Hypothalamus (tissue), 51 donors: ENCODE results near the gene TJP3.
A peak's percentile ranks its signal among the peaks of the same experiment; 100 is the strongest.

ENCODE experiments used
- DNase-seq, 51 donors: peaks; one replicate each; lab custom pipeline; 2025; lab: John Stamatoyannopoulos, UW

The TJP3 gene

DNA sequence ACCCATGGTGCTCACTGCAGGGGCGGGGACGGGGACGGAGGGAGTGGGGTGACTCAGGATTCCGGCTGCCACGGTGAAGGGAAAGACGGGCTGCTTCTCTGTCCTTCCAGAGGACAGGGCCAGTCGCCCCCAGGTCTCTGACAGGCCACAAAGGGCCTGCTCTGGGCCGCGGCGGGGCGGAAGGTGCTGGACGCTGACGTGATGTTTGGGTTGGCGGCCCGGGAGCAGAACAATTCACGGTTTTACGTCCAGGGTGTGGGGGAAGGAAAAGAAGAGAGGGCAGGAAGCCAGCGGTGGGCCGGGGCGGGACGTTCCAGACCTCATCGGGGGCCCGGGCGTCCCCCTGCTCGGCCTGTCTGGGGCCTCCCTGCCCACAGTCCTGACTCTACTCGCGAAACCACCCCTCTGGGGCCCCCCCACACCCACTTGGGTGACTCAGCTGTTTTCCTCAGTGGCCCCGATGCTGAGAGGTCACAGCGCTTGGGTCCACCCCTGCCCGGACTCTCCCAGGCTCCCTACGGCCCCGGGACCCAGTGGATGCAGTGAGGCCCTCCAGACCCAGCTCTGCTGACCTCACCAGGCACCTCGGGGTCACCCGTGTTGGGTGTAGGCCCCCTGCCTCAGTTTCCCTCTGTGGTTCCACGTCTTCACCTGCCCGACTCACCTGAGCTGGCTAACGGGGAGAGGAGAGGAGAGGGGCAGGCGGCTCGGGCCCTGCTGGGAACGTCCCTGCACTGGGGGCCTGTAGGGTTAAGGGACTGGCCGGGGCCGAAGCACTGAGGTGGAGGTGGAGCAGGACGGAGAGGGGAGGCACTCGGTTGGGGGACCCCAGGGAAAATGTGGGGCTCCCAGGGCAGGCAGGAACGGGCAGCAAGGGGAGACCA lies 37.1 kb upstream of the TJP3 start:
- peak in 2 of 51 donors; percentile 8 to 10 for DNase-seq

DNA sequence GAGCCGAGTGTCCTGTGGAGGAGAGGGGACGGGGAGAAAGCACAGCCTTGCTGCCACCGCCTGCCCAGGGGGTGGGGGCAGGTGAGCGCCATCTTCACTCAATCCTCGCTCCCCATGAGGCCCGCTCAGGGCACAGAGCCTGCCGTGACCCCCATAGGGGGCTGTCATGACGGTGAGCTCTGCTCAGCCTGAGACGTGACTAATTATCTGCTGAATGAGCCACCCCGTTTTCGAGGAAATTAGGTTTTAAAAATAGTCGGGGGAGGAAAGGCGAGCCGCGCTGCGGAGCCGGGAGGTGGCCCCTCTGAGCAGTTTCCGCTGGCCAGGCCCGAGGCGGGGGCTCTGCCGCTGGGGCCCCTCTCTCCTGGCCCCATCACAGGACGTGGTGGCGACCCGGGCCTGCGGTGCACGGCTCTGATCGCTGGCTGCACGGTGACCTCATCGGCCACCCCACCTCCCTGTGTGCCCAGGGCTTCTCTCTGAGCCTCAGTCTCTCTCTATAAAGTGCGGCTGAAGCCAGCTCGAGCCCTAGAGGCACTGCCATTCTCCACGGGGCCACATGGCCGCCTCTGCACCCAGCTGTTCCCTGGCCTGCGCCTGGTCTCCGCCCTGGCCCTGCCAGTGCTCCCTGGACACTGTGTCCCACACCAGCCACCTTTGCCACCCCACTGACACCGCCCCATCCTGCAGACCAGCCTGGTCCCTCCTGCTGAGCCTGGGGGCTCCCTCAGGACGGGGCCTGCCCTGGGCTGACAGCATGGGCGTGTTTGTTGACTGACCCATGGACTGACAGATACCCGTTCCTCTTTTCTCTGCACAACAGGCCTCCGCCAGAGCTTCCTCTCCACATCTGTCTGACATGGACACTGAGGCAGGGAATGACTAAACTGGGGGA lies 36.3 kb upstream of the TJP3 start:
- DNase-seq = peak in 1 of 51 donors; percentile 9

DNA sequence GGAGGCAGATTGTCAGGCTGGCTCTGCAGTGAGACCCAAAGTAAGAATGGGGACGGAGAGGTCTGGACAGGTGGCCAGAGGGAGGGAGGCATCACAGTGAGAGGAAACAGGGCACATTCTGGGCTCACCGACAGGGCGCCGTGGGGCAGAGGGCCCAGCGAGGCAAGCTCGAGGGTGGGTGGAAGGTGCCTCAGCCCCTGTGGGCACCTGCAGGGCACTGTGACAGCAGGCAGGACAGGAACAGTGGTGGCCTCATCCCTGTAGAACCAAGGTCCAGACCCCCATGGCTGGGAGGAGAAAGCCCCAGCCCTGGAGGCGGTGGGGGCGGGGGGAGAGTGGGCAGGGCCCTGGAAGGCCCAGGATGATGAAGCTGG lies 35.6 kb upstream of the TJP3 start:
- DNase-seq = no peak

DNA sequence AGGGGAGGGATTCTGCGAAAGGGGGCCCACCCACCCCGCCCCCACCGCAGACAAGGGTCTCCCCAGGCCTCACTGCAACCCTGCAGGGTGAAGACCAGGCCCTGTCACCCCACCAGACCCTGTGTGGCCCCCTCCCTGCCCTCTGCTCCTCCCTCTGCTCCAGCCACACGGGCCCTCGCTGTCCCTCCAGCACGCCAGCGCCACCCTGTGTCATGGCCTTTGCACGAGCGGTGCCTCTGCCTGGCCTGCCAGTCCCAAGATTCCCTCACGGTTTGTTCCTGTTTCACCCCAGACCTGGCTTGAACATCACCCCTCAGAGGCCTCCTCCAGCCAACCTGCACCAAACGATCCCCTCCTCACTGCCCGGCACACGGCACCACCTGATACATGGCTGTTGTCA lies 35.2 kb upstream of the TJP3 start:
- DNase-seq = no peak

DNA sequence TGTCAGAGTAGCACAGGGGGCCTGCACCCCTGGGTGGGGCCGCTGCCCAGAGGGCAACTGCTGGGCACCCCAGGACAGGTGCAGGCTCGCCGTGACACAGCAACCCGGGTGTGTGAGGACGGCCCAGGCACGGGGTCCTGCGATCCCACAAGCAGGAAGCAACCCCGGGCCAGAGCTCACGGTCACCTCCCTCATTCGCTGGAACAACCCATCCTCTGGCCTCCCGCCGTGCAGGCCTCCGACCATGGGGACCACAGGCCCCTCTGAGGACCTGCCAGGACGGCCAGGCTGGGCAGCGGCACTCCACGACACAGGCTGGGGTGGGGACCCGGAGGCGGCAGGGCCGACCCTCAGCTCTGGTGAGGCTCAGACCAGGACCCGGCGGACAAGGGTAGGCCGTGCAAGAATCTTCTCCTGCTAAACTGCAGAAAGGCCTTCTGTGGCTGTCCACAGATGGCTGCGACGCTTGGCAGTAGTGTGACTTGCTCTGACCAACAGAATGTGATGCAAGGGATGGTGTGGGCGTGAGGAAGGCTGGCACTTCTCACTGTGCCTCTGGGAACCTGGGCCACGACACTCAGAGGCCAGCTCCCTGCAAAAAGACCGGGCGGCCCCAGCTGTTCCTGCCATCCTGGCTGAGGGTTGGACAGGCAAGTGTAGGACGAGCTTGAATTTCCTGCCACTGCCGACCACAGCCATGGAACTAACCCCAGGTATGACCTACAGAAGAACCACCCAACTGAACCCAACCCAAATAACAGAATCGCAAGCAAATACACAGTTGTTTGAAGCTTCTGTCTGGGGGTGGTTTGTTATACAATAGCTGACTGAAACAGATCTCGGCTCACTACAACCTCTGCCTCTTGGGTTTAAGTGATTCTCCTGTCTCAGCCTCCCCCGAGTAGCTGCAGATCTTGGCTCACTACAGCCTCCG lies 34.4 kb upstream of the TJP3 start:
- DNase-seq = no peak

DNA sequence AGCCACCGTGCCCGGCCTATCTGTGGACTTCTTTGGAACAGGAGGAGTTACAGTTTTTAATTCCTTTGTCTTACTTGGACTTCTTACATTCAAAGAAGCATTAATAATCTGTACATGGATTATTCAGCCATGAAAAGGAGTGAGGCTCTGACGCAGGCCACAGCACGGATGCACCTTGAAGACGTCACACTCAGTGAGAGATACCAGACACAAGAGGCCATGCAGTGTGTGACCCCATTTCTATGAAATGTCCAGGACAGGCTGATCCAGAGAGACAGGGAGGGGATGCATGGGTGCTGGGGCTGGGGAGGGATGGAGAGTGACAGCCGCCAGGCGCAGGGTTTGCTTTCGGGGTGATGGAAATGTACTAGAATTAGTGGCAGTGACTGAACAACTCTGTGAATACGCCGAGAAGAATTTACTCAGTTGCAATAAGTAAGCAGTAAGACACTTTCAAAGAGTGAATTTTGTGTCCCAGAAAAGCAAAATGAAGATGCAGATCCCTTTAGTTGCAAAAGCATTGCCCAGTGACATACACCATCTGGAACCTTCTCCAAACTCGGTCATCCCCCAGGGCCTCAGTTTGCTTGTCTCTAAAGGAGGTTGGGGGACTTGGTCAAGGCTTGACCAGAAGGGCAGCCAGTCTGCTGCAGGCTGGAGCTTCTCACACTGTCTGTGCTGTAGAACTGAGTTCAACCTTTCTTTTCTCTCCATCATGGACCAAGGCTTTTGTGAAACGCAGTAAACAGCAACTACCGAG lies 33.2 kb upstream of the TJP3 start:
- no peak for DNase-seq

DNA sequence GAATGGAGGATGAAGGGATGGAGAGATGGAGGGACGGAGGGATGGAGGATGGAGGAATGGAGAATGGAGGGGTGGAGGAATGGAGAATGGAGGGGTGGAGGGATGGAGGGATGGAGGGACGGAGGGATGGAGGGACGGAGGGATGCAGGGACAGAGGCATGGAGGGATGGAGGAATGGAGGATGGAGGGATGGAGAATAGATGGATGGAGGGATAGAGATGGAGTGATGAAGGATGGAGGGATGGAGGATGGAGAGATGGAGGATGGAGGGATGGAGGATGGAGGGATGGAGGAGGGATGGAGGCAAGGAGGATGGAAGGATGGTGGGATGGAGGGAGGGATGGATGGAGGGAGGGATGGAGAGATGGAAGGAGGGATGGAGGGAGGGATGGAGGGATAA lies 30.0 kb upstream of the TJP3 start:
- DNase-seq = no peak

DNA sequence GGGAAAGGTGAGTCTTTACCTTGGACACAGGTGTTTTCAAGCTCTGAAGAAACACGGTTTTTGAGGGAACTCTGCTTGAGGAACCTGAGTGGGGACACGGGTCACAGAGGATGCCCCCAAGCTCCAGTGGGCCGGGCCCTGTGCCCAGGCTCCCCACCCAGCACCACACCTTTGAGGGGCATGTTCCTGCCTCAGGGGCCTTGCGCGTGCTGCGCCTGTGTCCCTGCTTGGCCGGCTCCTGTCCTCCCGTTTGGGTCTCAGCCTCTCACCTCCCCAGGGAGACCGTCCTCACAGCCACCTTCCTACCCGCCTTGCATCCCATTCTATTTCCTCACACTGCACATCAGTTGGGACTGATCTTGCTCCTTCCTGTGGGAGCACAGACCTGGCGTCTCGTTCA lies 29.0 kb upstream of the TJP3 start:
- no peak for DNase-seq

DNA sequence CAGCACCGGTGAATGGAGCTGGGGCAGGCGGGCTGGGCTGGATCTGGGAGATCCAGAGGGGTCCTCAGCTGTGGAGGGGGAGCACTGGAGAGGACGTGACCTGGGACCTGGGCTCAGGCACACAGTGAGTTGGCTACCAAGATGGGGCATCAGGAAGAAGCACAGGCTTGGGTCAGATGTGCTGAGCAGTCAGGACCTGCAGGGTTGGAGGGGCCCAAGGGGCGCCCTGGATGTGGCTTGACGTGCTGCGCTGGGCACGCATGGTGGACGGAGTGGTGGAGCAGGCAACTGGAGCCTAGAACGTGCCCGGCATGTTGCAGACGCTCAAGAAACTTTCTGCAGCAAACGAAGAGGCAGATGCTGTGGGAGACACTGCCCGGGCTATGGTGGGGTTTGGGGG lies 28.6 kb upstream of the TJP3 start:
- no peak for DNase-seq

DNA sequence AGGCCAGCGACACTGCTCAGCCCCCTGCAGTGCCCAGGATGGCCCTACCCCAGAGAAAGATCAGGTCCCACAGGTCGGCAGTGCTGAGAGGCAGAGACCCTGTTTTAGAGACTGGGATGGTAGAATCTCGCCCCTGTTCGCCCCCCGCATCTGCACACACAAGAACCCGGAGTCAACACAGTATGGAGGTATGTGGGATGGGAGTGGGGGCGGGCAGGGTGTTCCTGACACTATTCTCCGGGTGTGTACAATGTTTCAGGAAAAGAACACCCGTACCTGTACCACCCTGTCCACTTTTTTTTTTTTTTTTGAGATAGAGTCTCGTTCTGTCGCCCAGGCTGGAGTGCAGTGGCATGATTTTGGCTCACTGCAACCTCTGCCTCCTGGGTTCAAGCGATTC lies 27.2 kb upstream of the TJP3 start:
- no peak for DNase-seq

DNA sequence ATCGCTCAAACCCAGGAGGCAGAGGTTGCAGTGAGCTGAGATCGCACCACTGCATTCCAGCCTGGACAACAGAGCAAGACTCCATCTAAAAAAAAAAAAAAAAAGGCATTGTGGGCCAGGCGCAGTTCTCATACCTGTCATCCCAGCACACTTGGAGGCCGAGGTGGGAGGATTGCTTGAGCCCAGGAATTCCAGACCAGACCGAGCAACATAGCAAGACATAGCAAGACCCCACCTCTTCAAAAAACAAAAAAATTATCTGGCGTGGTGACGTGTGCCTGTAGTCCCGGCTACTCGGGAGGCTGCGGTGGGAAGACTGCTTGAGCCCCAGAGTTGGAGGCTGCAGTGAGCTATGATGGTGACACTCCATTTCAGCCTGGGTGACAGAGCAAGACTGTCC lies 25.9 kb upstream of the TJP3 start:
- no peak for DNase-seq

DNA sequence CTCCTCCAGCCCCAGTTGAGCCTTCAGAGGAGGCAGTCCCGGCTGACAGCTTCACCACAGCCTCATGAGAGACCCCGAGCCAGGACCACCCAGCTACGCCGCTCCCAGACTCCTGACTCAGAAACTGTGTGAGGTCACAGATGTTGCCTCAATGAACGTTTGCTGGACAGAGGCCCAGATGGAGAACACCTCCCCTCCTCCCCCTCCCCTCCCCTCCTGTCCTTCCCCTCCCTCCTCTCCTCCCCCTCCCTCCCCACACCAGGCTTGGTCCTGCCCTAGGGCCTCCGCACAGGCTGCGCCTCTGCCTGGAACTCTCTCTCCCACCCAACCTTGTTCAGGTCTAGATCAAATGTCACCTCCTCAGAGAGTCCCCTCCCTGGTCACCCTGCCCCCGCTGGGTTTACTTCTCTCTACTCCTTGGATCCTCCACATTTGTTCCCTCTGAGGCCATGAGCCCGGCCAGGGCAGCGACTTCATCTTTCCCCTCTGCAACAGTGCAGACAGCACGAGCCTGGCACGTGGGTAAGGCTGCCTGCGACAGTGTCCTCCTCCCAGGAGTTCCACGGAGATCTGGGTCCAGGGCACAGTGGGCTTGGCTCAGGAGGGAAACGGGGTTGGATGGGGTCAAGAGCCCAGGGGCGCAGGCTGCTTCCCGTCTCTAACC lies 25.3 kb upstream of the TJP3 start:
- no peak for DNase-seq

DNA sequence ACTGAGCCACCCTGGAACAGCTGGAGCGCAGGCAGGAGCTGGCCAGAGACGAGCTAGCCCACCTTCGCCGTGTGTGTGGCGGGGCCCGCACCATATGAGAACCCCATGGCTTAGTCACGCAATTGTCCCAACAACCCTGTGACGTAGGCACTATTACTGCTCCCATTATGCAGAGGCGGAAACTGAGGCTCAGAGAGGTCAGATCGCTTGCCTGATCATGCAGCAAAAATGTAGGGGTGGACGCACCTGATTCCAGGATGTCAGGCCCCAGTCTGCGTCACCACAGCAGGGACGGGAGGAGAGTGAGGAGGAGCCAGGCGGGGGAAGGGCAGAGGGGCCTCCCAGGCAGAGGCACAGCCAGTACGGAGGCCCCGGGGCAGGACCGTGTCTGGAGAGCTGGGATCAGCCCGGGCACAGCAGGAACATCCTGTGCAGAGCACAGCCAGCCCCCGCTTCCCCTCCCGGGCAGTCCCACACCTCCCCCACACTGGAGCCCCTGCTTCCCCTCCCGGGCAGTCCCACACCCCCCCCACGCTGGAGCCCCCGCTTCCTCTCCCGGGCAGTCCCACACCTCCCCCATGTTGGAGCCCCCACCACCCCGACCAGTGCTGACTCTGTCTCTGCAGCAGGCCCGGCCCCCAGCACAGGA lies 24.7 kb upstream of the TJP3 start:
- DNase-seq = no peak

DNA sequence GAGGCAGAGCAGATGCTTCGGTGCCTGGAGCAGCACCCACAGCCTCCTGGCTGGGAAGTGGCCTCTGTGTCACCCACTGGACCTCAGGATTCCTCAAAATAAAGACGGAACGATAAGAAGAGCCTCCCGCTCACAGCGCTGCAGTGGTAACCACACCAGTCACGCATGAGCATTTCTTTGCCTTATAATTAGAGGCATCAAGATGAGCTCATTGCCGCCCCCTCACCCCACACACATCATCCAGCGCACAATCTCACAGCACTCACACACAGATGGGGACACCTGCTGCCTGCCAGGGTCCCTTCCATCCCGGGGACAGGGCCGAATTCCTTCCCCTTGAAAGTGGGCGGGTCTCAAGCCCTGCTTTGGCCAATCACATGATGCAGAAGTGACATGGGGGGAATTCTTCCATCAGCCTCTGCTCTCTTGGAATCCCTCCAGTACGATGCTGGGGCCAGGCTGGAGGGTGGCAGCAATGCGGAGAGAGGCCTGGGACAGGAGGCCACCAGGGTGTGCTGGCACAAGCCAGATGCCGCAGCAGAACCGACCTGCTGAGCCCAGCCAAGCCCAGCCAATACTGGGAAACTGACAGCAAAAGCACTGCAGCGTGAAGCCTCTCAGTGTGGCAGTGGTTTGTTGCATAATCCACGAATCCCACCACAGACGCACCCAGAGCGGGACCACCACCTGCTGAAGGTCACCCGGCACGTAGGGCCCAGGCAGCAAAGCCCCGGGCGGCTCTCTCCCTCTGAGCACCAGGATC lies 23.9 kb upstream of the TJP3 start:
- DNase-seq = peak in 3 of 51 donors; percentile 16 to 56 (median 34)

DNA sequence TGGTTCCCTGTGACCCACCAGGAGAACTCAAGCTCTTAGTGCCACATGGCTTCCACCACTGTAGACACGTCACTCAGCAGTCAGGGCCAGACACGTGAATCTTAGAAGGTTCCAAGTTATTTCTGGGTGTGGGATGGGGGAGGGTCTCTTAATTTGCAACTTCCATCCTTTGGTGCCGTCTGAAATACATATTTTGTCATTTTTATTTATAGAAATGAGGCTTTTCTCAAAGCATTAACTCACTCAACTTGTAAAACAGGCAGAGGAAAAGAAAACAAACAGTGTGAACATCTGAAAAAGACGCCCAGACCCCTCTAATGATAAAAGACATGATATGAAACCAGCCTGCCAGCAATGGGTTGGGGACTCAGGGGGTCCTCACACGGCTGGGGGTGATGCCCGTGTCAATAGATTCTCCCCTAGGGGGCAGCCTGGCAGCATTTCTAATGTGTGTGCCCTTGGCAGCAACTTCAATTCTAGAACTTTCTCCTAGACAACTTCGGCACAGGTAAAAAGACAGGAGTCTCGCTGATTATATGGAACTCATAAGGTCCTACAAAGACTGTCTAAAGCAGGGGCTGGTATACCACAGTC lies 23.3 kb upstream of the TJP3 start:
- DNase-seq = no peak

DNA sequence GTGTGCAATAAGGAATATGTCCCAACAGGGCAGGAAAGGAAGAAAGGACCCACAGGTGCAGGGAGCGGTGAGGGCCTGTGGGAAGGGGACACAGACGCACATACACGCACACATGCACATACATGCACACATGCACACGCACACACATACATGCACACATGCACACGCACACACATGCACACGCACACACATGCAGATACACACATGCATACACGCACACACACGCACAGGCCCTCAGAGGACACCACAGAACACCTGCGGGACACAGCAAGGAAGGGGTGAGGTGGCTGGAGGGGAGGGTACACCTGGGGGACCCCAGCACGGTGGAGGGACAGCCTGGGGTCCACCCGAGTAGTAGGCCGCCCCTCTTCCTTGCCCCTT lies 20.8 kb upstream of the TJP3 start:
- DNase-seq = no peak

DNA sequence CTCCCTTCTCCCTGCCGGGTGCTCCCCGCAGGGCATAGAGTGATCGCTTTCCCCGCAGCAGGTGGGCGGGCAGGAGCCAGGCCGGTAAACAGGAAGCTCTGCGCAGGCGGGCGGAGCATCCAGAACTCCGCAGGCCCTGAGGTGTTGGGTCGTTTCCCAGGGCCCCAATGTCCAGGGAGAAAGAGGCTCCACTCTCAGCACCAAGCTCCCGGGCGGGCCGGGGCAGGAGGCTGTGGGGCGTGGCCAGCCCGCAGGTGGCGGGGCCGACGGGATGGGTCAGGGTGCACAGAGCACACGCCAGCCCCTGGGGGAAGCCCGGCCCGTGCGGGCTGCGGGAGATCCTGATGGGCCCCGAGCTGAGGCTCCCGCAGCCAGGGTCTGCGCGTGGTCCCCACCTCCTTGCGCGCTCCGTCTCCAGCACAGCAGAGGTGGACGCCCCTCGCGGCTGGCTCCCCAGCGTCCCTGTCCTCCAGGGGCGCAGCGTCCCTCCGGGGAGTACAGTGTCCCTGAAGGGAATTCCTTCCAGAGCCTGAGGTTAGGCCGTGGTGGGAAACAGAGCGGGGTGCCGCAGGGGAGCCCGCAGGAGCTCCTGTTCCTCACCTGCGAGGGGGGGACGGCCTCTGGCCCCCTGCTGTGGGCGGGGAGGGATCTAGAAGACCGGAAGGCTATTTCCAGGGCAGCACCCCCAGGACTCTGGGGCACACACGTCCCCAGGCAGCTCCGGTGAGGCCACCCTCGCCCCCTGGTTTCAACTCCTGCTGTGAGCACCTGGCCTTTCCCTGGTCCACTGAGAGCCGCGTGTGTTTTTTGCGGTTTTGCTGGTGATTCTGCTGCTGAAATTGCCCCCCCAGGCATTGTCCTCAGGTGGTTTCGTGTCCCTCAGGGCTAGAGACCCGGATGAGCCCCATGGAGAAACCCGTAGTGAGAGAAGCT lies 20.1 kb upstream of the TJP3 start:
- no peak for DNase-seq
